GM12878 (cell line): ENCODE data around the gene PRSS27. TPM values are rescaled to one million over a fixed set of nuclear protein-coding genes. Genes with fewer than 3 reads are reported as not detected.

Experiments used
- BACH1 ChIP-seq: fragments of 450-650 bp; IDR thresholded peaks from 2 replicates; pipeline ENCODE4 v1.6.1; 2017; ENCODE audit warnings: mild to moderate bottlenecking, borderline replicate concordance
- CHD1 ChIP-seq: IDR thresholded peaks from 2 replicates; pipeline ENCODE4 v1.6.1; 2012; ENCODE audit warnings: low read depth, low read length, improper control_type of control experiment
- EP300 ChIP-seq, 2 experiments: fragments of 150-350 bp in 1 of 2; IDR thresholded peaks; 2 replicates each; pipeline ENCODE4 v1.6.1; 2011 to 2012; ENCODE audit warnings: low read depth in 2 of 2, low read length in 2 of 2, borderline replicate concordance in 1 of 2, improper control_type of control experiment in 1 of 2, inconsistent platforms in 1 of 2; ENCODE audit not compliant: control insufficient read depth in 1 of 2
- IRF4 ChIP-seq: IDR thresholded peaks from 2 replicates; pipeline ENCODE4 v1.6.1; 2011; ENCODE audit warnings: low read depth, low read length
- MEF2B ChIP-seq: fragments of 450-650 bp; IDR thresholded peaks from 2 replicates; pipeline ENCODE4 v1.6.1; 2018; ENCODE audit warnings: mild to moderate bottlenecking, moderate library complexity; ENCODE audit not compliant: partially characterized antibody, poor library complexity, severe bottlenecking
- MTA3 ChIP-seq: IDR thresholded peaks from 2 replicates; pipeline ENCODE4 v1.6.1; 2012; ENCODE audit warnings: low read length, inconsistent platforms, borderline replicate concordance
- MXI1 ChIP-seq: fragments of 150-350 bp; IDR thresholded peaks from 2 replicates; pipeline ENCODE4 v1.6.1; 2011; ENCODE audit warnings: low read depth, mild to moderate bottlenecking, inconsistent platforms, low read length, improper control_type of control experiment
- MYB ChIP-seq: fragments of 150-350 bp; IDR thresholded peaks from 2 replicates; pipeline ENCODE4 v1.6.1; 2014; ENCODE audit warnings: mild to moderate bottlenecking, low read depth, low read length, borderline replicate concordance
- NBN ChIP-seq: fragments of 450-650 bp; IDR thresholded peaks from 2 replicates; pipeline ENCODE4 v1.6.1; 2016
- POU2F2 ChIP-seq: IDR thresholded peaks from 3 replicates; pipeline ENCODE4 v1.6.1; 2011; ENCODE audit warnings: low read depth, mild to moderate bottlenecking, low read length, borderline replicate concordance
- RAD21 ChIP-seq: IDR thresholded peaks from 2 replicates; pipeline ENCODE4 v1.6.1; 2011; ENCODE audit warnings: mild to moderate bottlenecking, low read depth, low read length, moderate library complexity; ENCODE audit not compliant: insufficient read depth
- RAD51 ChIP-seq: fragments of 450-650 bp; IDR thresholded peaks from 2 replicates; pipeline ENCODE4 v1.6.1; 2016; ENCODE audit warnings: moderate library complexity, mild to moderate bottlenecking, inconsistent platforms
- RBBP5 ChIP-seq: fragments of 200-600 bp; sonication (generic); conservative IDR thresholded peaks from 2 replicates; pipeline ENCODE4 v1.6.1; 2016
- RCOR1 ChIP-seq: conservative IDR thresholded peaks from 2 replicates; pipeline ENCODE4 v1.6.1; 2012; ENCODE audit warnings: low read depth, low read length, improper control_type of control experiment
- SMAD5 ChIP-seq: IDR thresholded peaks from 2 replicates; pipeline ENCODE4 v1.6.1; 2016; ENCODE audit warnings: antibody characterized with exemption, low read depth
- TARDBP ChIP-seq: IDR thresholded peaks from 2 replicates; pipeline ENCODE4 v1.6.1; 2016; ENCODE audit warnings: borderline replicate concordance
- TCF12 ChIP-seq: IDR thresholded peaks from 2 replicates; pipeline ENCODE4 v1.6.1; 2011; ENCODE audit warnings: low read depth, mild to moderate bottlenecking, low read length
- TCF3 ChIP-seq: IDR thresholded peaks from 2 replicates; pipeline ENCODE4 v1.6.1; 2012; ENCODE audit warnings: low read depth, mild to moderate bottlenecking, low read length, borderline replicate concordance; ENCODE audit not compliant: insufficient read depth
- WRNIP1 ChIP-seq: IDR thresholded peaks from 2 replicates; pipeline ENCODE4 v1.6.1; 2011; ENCODE audit warnings: low read depth, low read length, improper control_type of control experiment, borderline replicate concordance
- YY1 ChIP-seq: IDR thresholded peaks from 2 replicates; pipeline ENCODE4 v1.6.1; 2011; ENCODE audit warnings: low read depth, mild to moderate bottlenecking, low read length
- ZNF207 ChIP-seq: fragments of 450-650 bp; IDR thresholded peaks from 2 replicates; pipeline ENCODE4 v1.6.1; 2014; ENCODE audit warnings: antibody characterized with exemption, mild to moderate bottlenecking, borderline replicate concordance
- ZSCAN29 ChIP-seq: fragments of 450-650 bp; IDR thresholded peaks from 2 replicates; pipeline ENCODE4 v1.6.1; 2017; ENCODE audit warnings: mild to moderate bottlenecking, moderate library complexity
- polyA plus RNA-seq, 11 experiments: library from polyadenylated mRNA; depleted of rRNA in 4 of 11; unstranded in 6 of 11; stranded (reverse) in 5 of 11; fragments of >200 nt; fragmentation: Nextera tagmentation in 4 of 11; fragmentation: Illumina TruSeq in 1 of 11; extraction: Ambion mirVana in 4 of 11; extraction: Trizol in 1 of 11; gene quantifications; 1 replicate in 1 of 11; 2 replicates in 10 of 11; pipeline versions ENCODE4 v1.2.1 to v1.2.3, GENCODE V29; 2011 to 2016; ENCODE audit warnings: inconsistent platforms in 2 of 11, missing spikeins in 2 of 11, low read depth in 1 of 11
- total RNA-seq, 4 experiments: library from RNA; depleted of rRNA in 3 of 4; stranded (reverse); fragments of >200 nt in 3 of 4; fragmentation: Illumina TruSeq in 1 of 4; extraction: Trizol in 1 of 4; gene quantifications; 2 replicates each; pipeline versions ENCODE4 v1.2.1 to v1.2.3, GENCODE V29; 2013 to 2021
- TF ChIP-seq, protein P1 (sequence below): IDR thresholded peaks from 2 replicates; pipeline ENCODE4 v1.6.1; 2011; ENCODE audit warnings: low read depth, mild to moderate bottlenecking, low read length, moderate library complexity, borderline replicate concordance; ENCODE audit errors: extremely low read depth
- TF ChIP-seq, protein P2 (sequence below): IDR thresholded peaks from 2 replicates; pipeline ENCODE4 v1.6.1; 2011; ENCODE audit warnings: borderline replicate concordance, low read depth, mild to moderate bottlenecking, moderate library complexity, low read length; ENCODE audit not compliant: insufficient read depth, poor library complexity, severe bottlenecking
- TF ChIP-seq, protein P3 (sequence below): fragments of 450-650 bp; IDR thresholded peaks from 2 replicates; pipeline ENCODE4 v1.6.1; 2017; ENCODE audit warnings: low read depth, mild to moderate bottlenecking, moderate library complexity

The PRSS27 gene
- total and polyA plus RNA-seq, 10 of the 15 experiments (the other 5 are each of a cell fraction or from before 2014, with no cell fraction given), result 0.18 to 1.8 (median 0.51) TPM; not detected in 2

DNA sequence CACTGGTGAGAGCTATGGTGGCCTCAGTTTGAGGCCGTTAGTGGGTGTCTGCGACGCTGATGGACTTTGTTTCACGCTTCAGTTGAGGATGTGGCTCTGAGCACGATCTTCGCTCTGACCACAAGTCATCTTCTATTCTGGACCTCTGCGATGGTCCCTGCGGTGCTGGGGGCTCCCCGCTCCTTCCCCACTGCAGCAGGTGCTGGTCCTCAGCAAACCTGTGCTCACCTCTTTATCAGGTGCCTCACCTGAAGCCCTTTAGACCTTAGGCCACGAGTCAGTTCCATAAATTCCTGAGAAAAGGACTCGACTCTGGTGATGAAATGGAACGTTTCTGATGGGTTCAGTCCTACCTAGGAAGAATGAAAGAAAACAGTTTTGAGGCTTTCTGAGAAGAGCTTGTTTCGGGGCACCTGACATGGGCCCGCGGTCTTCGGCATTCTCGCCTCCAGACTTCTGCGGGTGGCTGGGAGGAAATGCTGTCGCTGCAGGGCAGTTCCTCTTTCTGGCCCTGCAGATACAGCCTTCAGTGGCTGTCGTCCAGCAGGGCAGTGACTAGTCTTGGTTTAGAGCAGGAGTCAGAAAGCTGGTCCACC lies 33.0 kb downstream of the PRSS27 start (continued):
- TF ChIP-seq MXI1, result peak; percentile 87
- peak; percentile 37; the same call in 1 of the 2 replicates for TF ChIP-seq BACH1
- TF ChIP-seq ZNF207, result peak; percentile 41; the same call in 1 of the 2 replicates
- TF ChIP-seq TARDBP, result no peak
- TF ChIP-seq RBBP5, result no peak
- TF ChIP-seq POU2F2, result peak; percentile 12; the same call in 1 of the 3 replicates
- TF ChIP-seq MEF2B, result peak; percentile 51
- TF ChIP-seq, protein P1, sequence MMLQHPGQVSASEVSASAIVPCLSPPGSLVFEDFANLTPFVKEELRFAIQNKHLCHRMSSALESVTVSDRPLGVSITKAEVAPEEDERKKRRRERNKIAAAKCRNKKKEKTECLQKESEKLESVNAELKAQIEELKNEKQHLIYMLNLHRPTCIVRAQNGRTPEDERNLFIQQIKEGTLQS, result 0 out of 2 replicates have a peak, but pooled peaks have one; percentile 15
- no peak for TF ChIP-seq SMAD5
- 0 out of 2 replicates have a peak, but pooled peaks have one; percentile 43 for TF ChIP-seq TCF3
- TF ChIP-seq EP300 (IDR thresholded peaks at IDR 0.05; ENCODE audit: borderline replicate concordance in 1 of 2, control insufficient read depth in 1 of 2, low read depth in 2 of 2, low read length in 2 of 2), result 0 out of 4 replicates have a peak, but pooled peaks of 1 of the 2 experiments have one; percentile 2
- no peak for TF ChIP-seq WRNIP1
- peak; percentile 31; the same call in 1 of the 2 replicates for TF ChIP-seq CHD1
- 0 out of 2 replicates have a peak, but pooled peaks have one; percentile 16 for TF ChIP-seq RAD21
- TF ChIP-seq YY1, result peak; percentile 43; the same call in 1 of the 2 replicates
- no peak for TF ChIP-seq MTA3
- TF ChIP-seq TCF12, result 0 out of 2 replicates have a peak, but pooled peaks have one; percentile 29
- peak; percentile 85; the same call in 1 of the 2 replicates for TF ChIP-seq NBN
- TF ChIP-seq RCOR1, result no peak
- TF ChIP-seq ZSCAN29, result no peak
- no peak for TF ChIP-seq MYB
- TF ChIP-seq, protein P2, sequence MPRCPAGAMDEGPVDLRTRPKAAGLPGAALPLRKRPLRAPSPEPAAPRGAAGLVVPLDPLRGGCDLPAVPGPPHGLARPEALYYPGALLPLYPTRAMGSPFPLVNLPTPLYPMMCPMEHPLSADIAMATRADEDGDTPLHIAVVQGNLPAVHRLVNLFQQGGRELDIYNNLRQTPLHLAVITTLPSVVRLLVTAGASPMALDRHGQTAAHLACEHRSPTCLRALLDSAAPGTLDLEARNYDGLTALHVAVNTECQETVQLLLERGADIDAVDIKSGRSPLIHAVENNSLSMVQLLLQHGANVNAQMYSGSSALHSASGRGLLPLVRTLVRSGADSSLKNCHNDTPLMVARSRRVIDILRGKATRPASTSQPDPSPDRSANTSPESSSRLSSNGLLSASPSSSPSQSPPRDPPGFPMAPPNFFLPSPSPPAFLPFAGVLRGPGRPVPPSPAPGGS, result peak; percentile 48
- TF ChIP-seq, protein P3, sequence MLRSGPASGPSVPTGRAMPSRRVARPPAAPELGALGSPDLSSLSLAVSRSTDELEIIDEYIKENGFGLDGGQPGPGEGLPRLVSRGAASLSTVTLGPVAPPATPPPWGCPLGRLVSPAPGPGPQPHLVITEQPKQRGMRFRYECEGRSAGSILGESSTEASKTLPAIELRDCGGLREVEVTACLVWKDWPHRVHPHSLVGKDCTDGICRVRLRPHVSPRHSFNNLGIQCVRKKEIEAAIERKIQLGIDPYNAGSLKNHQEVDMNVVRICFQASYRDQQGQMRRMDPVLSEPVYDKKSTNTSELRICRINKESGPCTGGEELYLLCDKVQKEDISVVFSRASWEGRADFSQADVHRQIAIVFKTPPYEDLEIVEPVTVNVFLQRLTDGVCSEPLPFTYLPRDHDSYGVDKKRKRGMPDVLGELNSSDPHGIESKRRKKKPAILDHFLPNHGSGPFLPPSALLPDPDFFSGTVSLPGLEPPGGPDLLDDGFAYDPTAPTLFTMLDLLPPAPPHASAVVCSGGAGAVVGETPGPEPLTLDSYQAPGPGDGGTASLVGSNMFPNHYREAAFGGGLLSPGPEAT, result peak; percentile 81
- TF ChIP-seq RAD51, result peak; percentile 74
- peak; percentile 28; the same call in 1 of the 2 replicates for TF ChIP-seq IRF4
